ENCODE measurements around the gene OR5T2.
"Not testable (repeated sequence)": the region's sequence is repeated elsewhere in the genome, so short reads cannot be mapped to it uniquely, and the experiment has no call there.

OR5T2 gene

DNA sequence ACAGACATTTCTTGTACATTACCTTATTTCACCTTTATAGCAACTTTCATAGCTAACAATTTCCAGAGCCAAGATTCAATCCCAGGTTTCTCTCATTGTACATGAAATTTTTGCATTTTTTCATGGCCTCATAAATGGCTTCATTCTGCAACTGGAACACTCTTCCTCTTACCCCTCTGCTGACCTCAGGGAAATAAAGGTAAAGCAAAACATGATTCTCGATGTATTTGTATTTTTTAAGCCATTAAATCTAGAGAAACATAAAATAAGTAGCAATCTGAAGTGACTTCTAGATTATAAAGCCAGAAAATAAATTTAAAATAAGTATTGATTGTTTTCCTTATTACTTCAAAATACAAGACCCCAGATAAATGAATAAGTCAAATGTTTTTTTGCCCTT, at the start of gene OR5T2:
Gene OR5T2, minus strand, starts transcription at position 101 of the 400 bp plus-strand sequence. CDS start 1,193 bp downstream, outside the sequence.
- no peak for DNase-seq (ENCODE audit: low read depth in 4 of 4, low spot score in 1 of 4)

- no peak for DNase-seq (ENCODE audit: low read depth in 4 of 4, low spot score in 1 of 4)
These were observed 39.8 kb upstream of the OR5T2 start, which contains the start of gene OR5T1 for GRCh38 chr11:56273854-56274253. OR5T1 (plus strand) TSS chr11:56274154; CDS start chr11:56275639, 1,485 bp downstream.

DNA sequence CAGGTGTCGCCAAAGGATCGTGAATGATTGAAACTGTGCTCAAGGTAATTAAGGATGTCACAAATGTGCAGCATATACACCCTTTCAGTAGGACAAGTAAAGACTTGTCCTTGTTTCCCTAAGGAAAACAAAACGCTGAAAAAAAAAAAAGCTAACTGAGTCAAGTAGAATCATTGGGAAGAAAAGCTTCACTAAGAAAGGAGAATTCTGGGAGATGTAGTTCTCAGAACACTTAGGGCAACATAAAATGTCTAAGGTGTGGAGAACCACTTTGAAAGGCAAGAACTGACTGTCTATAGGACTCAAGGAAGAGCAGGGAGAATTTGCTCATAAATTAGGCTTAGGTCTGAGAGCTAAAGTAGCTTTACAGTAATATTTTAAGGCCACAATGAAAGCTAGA, 37.0 kb upstream of the OR5T2 start:
- DNase-seq (ENCODE audit: low read depth in 4 of 4, low spot score in 1 of 4) = no peak

GRCh38 chr11:56251954-56252353, 17.9 kb upstream of the OR5T2 start, which contains the start of gene OR5T3:
OR5T3 (plus strand) TSS chr11:56252254; CDS start chr11:56252254, 0 bp downstream.
- DNase-seq (ENCODE audit: low read depth in 4 of 4, low spot score in 1 of 4) = no peak

DNA sequence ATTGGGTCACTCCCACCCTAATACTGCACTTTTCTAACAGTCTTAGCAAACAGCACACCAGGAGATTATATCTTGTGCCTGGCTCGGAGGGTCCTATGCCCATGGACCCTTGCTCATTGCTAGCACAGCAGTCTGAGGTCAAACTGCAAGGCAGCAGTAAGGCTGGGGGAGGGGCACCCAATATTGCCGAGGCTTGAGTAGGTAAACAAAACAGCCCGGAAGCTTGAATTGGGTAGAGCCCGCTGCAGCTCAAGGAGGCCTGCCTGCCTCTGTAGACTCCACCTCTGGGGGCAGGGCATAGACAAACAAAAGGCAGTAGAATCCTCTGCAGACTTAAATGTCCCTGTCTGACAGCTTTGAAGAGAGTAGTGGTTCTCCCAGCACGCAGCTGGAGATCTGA, 14.3 kb downstream of the OR5T2 start:
- DNase-seq (ENCODE audit: low read depth in 4 of 4, low spot score in 1 of 4) = not testable (repeated sequence)

- DNase-seq (ENCODE audit: low read depth in 4 of 4, low spot score in 1 of 4) = no peak
These were observed 19.5 kb downstream of the OR5T2 start for GRCh38 chr11:56214537-56214936.

GRCh38 chr11:56207790-56208189, 26.3 kb downstream of the OR5T2 start:
- DNase-seq (ENCODE audit: low read depth in 4 of 4, low spot score in 1 of 4) = no peak

GRCh38 chr11:56197367-56197766, 36.7 kb downstream of the OR5T2 start:
- DNase-seq (ENCODE audit: low read depth in 4 of 4, low spot score in 1 of 4) = no peak

GRCh38 chr11:56196705-56197104, 37.4 kb downstream of the OR5T2 start:
- no peak for DNase-seq (ENCODE audit: low read depth in 4 of 4, low spot score in 1 of 4)

DNA sequence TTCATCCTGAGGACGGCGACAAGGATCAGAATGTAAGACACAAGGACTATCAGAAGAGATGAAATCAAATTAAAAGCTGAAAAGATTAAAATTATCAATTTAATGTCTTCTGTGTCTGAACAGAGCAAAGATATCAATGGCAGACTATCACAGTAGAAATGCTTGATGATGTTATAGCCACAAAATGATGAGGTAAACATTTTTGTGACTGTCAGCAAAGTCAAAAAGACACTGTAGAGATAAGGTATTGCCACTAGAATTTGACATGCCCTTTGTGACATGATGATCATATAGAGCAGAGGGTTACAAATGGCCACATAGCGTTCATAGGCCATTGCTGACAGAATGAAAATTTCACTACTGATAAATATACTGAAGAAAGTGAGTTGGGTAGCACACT, 45.5 kb downstream of the OR5T2 start:
- DNase-seq (ENCODE audit: low read depth in 4 of 4, low spot score in 1 of 4) = no peak

- no peak for DNase-seq (ENCODE audit: low read depth in 4 of 4, low spot score in 1 of 4)
These were observed 50.6 kb downstream of the OR5T2 start for GRCh38 chr11:56183459-56183858.

Data from stimulated activated CD4-positive, alpha-beta T cell treated with anti-CD3 and anti-CD28 coated beads, Interleukin-1b, Interleukin-23, amount 100 ng/mL, for 24 hours (primary cell).